T-helper 2 cell treated with Interferon-gamma antibody and Interleukin-4, amounts not matched to agents 100 ng/mL and 5 ng/mL, for 36 hours (primary cell): ENCODE measurements around the gene GJA9. TPM values are rescaled to one million over a fixed set of nuclear protein-coding genes. Genes with fewer than 3 reads are reported as not detected.
"Not testable (repeated sequence)": the region's sequence is repeated elsewhere in the genome, so short reads cannot be mapped to it uniquely, and the experiment has no call there.

Experiments
- intact Hi-C: fragments of 100-400 bp; cut with micrococcal nuclease; formaldehyde crosslinking; loops from one replicate; pipeline ENCODE4 v1.15.1; 2023
- total RNA-seq: library from RNA; stranded (reverse); gene quantifications from 2 replicates; pipeline ENCODE4 v1.2.3, GENCODE V29; 2022

GJA9 gene
- total RNA-seq, 1 donor from 2014 or later: not detected

DNA sequence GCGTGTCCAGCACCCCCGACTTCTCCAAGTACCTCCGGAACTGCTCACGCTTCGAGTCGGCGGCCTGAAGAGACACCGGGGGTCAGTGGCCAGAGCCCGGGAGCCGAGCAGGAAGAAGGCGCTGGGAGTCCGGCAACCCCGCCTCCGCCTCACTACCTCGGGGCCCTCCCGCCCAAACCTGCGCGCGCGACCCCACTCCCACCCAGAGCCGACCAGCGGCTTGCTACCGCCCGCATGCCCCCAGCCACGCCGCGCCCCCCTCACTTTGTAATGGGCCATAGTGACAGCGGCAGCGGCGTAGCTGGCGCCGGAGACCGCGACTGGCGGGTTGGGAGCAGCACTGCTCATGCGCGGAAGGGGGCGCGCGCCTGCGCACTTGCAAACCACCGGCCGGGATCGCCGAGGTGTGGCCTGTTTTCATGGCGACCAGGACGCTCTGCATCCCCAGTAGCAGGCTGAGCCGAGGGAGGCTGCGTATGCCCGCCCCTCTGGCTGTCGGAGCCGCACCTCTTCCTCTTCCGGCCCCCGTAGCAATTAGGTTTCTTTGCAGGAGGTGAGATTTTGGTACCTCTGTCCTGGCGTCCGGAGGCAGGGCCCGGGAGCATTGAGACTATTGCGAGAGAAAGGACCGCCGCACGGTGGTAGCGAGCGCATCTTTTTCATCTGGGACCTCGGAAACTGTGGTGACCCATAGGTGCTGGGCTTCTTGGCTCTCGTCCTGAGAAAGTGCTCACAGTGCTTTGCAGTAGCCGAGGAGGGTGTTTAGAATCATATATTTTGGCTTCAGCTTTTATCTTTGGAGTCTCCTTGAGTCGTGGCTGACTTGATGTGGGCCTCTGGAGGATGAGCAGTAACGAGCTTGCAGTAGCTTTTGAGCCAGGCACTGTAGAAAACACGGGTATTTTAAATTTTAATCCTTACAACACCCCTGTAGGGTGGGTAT lies 8.1 kb downstream of the GJA9 start, which contains the start of gene MYCBP:
Gene MYCBP, minus strand, starts transcription at position 322 of the 943 bp plus-strand sequence. Its CDS starts 43 bp downstream, at position 279.
- intact Hi-C loops: loop anchor here (1.0 to 2.0 kb wide), 3 partner anchors 14 to 154 kb away; partner anchors contain the start of genes AKIRIN1, NDUFS5 and RRAGC

DNA sequence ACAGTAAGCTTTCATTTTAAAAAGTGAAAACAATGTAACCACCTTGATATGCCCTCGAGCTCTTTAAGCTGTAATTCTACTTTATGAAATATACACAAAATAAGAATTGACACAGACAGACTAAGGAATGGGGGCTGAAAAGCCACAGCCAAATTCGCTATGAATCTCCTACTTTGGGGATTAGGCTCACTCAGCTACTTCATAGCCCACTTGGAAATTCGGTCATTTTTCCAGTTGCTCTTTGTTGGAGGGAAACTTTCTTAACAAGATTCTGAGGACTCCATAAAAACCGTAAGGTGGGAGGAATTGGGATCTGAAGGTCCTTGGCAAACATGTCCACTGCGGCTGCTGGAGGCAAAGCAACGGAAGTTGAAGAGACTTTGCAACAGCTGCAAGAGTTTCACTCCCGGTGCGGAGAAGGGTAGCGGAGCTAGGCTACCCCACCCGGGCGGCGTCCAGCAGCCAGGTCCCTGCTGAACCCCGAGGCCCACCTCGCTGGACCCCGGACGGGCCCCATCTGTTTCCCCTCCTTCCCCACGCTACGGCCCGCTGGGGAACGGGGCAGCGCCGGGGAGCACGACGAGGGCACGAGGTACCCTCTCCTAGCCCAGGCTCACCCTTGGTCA lies 8.9 kb downstream of the GJA9 start:
- intact Hi-C loops: loop anchor here (1.0 to 2.0 kb wide), 3 partner anchors 13 to 154 kb away; partner anchors contain the start of genes AKIRIN1, NDUFS5 and RRAGC

DNA sequence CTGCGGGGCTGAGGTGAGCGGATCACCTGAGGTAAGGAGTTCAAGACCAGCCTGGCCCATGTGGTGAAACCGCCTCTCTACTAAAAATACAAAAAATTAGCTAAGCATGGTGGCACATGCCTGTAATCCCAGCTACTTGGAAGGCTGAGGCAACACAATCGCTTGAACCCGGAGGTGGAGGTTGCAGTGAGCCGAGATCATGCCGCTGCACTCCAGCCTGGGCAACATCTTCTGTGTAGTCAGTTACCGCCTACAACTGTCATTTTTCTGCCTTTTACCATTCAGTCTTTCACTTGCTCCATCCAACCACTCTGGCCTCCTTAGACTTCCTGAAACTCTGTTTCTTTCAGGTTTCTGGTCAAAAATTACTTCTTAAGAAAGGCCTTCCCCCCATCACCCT lies 10.4 kb downstream of the GJA9 start:
- intact Hi-C loops: no loop called here

DNA sequence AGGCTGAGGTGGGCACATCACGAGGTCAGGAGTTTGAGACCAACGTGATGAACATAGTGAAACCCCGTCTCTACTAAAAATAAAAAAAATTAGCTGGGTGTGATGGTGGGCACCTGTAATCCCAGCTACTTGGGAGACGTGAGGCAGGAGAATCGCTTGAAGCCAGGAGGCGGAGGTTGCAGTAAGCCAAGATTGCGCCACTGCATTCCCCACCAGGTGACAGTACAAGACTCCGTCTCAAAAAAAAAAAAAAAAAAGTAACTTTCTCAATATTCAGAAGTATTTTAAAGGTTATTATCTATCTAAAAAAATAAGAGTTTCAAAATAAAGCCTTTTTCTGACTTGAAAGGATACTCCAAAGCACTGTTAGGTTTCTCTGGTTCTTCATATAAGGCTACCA lies 14.2 kb downstream of the GJA9 start:
- intact Hi-C loops: no loop called here

DNA sequence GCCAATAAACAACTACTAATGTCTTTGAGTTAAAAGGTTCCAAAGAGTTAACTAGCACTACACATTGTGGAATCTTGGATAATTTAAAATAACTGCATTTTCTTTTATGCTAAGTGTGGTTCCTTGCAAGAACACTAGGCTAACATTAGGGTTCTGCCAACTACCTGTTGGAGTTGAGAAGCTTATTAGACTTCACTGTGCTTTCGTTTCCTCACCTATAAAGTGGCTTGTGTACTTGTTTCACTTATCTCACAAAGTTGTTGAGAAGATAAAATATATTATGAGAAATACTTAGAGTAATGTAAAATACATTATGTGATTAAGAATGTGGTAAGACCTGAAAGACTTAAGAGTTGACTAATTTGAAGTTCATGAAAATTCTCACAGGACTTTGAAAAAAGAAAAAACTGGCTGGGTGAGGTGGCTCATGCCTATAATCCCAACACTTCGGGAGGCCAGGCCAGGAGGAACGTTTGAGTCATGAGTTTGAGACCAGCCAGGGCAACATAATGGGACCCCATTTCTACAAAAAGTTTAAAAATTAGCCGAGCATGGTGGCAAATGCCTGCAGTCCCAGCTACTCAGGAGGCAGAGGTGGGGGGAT lies 16.2 kb downstream of the GJA9 start:
- intact Hi-C loops: no loop called here

DNA sequence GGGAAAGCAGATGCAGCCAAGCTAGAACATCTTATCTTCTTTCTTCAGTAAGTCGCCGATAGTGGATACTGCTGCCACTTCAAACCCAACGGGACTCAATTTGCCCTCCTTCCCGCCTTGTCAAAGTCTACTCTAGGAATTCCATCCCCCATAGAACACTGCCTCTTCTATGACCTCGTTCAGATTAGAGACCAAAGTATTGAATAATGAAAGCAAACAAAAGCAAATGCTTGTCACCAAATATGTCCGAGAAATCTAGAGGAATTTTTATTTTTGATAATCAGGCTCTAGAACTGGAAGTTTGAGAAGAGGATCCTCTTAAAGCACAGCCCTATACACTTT lies 21.0 kb downstream of the GJA9 start:
- intact Hi-C loops: no loop called here

DNA sequence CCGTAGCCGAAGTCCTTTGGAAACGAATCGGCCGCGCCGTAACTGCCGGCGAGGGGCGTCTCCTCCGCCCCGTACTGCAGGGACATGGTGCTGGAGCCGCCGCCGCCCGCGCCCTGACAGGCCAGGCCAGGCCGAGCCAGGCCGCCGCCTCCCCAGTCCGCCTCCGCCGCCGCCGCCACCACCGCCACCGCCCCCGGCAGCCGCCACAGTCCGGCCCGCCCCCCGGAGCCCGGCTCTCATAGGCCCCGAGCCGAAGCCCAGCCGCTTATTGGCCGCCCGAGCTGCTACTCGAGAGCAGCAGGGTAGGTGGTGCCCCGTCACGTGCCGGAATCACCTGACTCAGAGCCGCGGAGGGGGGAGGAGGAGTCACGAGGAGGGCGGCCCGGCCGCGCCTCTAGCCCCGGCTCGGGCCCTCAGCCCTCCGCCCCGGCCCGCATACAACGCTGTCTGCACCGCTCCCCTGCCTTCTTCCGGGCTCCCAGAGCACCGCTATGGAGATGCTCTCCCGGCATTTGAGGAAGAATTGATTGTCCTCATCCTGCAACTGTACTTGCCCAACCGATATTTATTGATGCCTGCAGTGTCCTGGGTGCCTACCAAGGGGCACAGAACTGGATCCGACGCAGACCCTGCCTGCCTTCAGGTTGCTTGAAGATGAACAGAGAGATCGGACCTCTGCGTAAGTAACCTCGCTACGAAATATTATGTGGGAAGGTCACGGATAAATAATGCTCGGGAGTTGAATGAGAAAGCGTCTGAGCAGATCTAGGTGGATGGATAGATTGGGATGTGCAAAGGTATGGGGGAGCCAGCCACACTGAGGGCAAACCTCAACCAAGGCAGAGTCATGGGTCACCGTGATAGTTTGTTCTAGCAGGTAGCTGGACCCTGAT lies 21.6 kb downstream of the GJA9 start, which contains the start of gene RRAGC:
Gene RRAGC, minus strand, starts transcription at position 212 of the 893 bp plus-strand sequence. Its CDS starts 126 bp downstream, at position 86.
- intact Hi-C loops: loop anchor here (1.0 to 5.0 kb wide), 3 partner anchors 13 to 232 kb away; partner anchors contain the start of gene MYCBP

DNA sequence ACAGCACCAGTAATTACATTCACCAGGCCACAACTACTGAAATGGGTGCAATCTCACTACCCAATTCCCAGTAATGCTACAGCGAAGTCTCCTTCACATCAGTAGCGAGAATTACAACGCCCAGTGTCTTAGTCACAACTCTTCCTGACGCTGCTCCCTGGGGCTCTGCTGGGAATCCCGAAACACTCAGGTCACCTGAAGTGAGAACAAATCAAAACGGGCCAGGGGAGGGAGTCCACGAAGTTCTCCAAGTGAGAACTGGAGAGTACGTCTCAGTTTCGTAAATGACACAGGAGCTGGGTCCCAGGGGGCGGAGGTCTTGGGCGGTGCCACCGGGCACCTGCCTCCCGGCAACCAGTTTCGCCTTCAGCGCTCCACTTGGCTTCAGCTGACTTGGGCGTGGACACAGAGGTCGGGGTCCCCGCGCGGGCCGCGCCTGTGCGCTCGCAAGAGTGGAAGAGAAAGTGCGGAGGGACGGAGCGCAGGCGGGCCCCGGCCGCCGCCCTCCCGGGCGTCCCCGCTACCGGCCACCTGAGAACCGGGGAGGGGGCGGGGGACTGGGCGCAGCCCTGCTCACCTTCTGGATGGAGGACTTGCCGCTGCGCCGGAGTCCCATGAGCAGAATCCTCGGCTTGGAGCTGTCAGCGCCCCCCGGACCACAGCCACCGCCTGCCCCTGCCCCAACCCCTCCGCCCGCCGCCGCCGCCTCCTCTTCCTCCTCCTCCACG lies 22.4 kb downstream of the GJA9 start:
- intact Hi-C loops: loop anchor here (1.0 to 5.0 kb wide), 3 partner anchors 14 to 233 kb away; partner anchors contain the start of gene MYCBP

DNA sequence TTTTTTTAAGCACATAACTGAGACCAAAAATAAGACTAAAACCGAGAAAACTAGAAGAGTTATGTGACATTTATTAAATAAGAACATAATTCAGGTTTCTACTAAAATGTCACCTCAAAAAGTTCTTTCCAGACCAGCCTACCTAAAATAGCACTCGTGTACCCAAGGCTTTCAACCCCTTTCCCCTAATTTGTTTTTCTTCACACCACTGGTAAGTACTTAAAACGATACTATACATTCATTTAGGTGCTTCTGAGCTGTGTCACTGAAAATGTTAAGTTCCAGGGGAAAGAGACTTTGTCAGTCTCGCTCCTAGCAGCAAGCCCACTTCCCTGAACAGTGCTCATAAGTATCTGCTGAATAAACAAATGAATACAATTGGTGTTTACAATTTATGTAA lies 28.6 kb downstream of the GJA9 start:
- intact Hi-C loops: no loop called here

DNA sequence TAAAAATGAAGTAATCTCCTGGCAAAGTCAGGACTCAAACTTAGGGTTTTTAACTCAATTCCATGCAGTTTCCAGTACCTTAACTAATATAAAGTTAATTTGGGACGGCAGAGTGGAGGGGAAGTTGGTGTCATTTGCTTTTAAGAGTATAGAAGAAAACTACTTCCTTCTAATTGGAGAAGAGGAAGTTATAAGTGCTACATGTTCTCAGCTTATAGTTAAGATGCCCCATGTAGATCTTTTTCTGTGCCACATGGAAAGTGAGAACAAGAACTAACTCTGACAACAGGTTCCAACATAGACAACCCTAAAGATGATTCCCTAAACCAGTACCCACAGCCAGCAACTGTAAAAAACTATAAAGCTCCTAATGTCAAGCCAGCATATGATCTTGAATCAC lies 33.3 kb downstream of the GJA9 start:
- intact Hi-C loops: no loop called here

DNA sequence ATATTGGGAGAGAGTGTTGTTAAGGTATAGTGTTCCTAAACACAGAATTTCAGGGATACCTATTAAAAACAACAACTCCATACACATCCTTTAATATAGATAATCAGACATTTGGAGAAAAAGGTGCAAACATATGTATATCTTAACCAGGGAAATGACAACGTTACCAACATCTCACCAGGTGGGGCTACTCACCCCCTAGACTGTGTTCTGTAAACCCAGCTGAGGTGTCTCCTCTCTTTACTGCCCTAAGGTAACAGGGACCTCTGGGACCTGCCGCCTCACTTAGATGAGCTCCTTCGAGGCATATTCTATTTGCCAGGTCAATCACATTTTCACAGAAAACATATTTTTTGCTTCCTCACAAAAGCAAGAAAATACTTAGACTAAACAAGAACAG lies 35.2 kb downstream of the GJA9 start:
- intact Hi-C loops: no loop called here

DNA sequence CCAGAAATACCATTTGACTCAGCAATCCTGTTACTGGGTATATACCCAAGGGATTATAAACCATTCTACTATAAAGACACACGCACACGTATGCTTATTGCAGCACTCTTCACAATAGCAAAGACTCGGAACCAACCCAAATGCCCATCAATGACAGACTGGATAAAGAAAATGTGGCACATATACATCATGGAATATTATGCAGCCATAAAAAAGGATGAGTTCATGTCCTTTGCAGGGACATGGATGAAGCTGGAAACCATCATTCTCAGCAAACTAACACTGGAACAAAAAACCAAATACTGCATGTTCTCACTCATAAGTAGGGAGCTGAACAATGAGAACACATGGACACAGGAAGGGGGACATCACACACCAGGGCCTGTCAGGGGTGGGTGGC lies 36.3 kb downstream of the GJA9 start:
- intact Hi-C loops: not testable (repeated sequence)

DNA sequence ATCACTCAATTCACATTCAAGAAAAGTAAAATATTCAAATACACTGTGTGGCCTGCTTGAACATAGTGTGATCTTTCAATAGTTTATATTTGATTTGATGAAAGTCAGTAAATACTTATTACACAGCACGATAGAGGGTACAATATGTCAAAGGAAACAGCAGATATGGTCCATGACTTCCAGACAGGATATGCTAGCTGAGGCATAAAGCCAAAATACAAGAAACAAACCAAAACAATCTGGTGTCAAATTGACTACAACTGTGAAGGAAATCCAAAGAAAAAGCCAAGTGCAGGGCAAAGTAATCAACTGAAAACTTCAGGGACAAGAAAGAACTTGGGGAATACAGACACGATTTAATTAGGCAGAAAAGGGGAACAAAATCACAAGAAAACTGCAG lies 41.1 kb downstream of the GJA9 start:
- intact Hi-C loops: no loop called here

DNA sequence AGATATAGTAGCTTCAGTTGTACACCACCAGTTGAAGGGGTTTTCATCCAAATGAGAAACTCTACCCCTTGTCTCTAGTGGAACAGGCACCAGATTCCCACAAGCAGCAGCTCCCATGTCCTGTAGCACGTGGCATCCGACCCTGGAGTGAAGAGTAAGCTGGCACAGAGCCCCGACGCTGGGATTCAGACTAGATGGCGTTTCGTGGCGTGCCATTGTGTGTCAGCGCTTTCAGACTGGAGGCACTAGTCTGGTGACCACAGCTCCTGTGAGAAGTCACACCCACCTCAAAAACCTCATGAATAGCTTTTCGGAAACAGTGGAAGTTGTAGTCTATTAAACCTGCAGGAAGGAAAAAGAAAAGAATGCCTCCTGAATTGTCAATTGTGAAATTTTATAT lies 42.0 kb downstream of the GJA9 start:
- intact Hi-C loops: loop anchor here (10.0 kb wide), 1 partner anchor 795 kb away; the partner anchor contains the start of gene POU3F1

DNA sequence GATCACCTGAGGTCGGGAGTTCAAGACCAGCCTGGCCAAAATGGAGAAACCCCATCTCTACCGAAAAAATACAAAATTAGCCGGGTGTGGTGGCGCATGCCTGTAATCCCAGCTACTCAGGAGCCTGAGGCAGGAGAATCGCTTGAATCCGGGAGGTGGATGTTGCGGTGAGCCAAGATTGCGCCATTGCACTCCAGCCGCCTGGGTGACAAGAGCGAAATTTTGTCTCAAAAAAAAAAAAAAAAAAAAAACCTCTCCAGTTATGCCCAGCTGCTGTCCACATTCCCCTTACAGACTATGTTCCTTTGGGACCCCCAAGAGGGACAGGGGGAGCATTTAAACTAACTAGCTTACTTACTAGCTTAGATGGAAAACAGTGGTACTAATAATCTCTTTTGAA lies 45.1 kb downstream of the GJA9 start:
- intact Hi-C loops: loop anchor here (10.0 kb wide), 1 partner anchor 792 kb away; the partner anchor contains the start of gene POU3F1

DNA sequence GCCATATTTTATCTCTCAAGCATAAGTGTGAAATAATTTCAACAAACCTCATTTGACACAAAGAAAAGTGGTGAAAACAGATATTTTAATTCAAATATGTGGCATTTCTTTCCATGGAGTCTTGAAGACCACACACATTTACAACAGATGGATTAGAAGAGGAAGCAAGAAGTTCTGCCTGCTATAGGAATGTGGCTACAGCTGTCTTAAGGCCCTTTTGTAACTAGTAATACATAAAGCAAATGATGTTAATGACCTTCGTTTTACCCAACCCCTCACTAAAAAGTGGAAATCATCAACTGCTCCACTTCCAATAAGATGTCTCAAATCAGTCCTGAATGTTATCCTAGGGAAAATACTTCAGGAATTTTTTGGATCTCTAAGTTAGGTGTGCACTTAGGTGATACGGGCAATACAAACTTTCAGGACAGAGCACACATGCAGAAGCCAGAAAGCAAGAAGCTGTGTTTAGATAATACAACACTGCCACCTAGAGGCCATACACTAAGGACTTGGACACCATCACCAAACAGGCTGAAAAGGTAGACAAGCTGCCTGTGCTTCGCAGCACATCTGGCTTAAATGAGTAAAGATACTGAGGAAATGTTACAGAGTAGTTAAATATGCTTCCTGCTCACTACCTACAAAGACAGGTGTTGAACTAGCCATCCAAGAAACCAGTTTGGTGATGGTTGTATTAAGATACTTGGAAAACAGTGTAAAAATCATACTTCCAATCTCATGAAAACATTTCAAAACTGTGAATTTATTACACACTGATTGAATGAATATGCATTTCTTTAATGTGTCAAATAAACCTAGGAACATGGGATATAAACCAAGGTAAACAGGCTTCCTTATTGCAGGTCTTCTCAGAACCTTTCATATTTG lies 46.2 kb downstream of the GJA9 start:
- intact Hi-C loops: loop anchor here (1.0 to 10.0 kb wide), 2 partner anchors 790 to 845 kb away; partner anchors contain the start of genes POU3F1 and SF3A3

DNA sequence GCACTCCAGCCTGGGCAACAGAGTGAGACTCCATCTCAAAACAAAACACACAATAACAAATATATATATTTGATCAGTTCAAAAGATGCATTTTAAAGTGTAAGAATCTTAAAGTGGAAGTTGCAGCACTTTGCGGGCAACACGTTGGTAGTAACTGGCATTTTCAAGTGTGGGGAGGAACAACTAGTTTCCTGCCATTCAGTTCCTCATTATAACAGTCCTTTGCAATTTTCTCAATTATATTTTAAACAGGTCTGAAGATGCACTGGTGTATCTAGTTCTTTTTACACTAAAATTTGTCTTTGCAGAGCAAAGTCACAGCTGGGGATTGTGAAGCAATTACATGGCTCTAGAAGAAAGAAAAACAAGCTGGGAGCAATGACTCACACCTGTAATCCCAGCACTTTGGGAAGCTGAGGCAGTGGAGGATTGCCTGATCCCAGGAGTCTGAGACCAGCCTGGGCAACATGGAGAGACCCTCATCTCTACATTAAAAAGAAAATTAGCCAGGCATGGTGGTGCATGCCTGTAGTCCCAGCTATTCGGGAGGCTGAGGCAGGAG lies 47.1 kb downstream of the GJA9 start:
- intact Hi-C loops: loop anchor here (10.0 kb wide), 1 partner anchor 790 kb away; the partner anchor contains the start of gene POU3F1

DNA sequence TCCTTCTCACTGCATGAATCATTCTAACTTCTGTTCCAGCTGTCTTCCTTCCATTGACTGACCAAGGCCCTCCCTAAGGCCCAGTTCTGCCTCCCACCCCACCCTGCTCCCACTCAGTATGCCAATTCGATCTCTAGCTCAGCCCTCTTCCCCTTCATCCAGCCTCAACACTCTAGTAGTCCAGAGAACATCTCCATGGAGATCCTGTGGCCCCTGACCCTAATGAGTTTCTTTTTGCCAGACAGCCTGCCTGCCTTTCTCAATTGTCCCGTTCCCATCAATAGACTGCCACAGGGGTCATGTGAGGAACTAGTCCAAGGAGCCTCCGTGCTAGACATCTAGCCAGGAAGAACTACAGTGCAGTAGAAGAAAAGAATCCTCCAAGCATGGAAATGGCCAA lies 48.2 kb downstream of the GJA9 start:
- intact Hi-C loops: loop anchor here (10.0 kb wide), 1 partner anchor 788 kb away; the partner anchor contains the start of gene POU3F1
